HepG2 (cell line): Measurements from ENCODE around the gene USP10. TPM values are rescaled to one million over a fixed set of nuclear protein-coding genes. Genes with fewer than 3 reads are reported as not detected.
A peak's percentile ranks its signal among the peaks of the same experiment; 100 is the strongest.

Experiments used
- ATAC-seq: fragments of 200-7000 bp; cut with Tn5 transposase; 3 replicates; pipeline ENCODE4 v1.9.1; 2020; ENCODE audit warnings: mild to moderate bottlenecking, moderate library complexity
- BruUV-seq: library from RNA; stranded (reverse); fragments of 400-500 nt; replicated peaks from 2 replicates; lab custom pipeline; 2021; lab: Mats Ljungman, UMichigan
- CTCF ChIA-PET: fragments of 300-600 bp; formaldehyde crosslinking; extraction: SDS; loops from one replicate; lab custom pipeline; 2021; ENCODE audit warnings: low total read pairs, inconsistent platforms, low intra/inter-chr PET ratio; lab: Yijun Ruan, JAX
- POLR2A ChIA-PET: fragments of 350-600 bp; sonication (Branson Sonifier 250); formaldehyde crosslinking; loops from one replicate; lab custom pipeline; 2020; ENCODE audit warnings: antibody characterized with exemption, inconsistent platforms; lab: Yijun Ruan, JAX
- DNase-seq: peaks from one replicate; pipeline ENCODE4 v3.0.0-alpha.2; 2015; ENCODE audit warnings: low spot score
- FAIRE-seq: peaks from 3 replicates; lab custom pipeline; 2011; peaks lifted over from hg19 to GRCh38; lab: Jason Lieb, UNC
- H2AFZ ChIP-seq: one replicate; pipeline ENCODE4 v1.6.1; 2011; ENCODE audit warnings: low read length, inconsistent platforms
- H3K27ac ChIP-seq: fragments of 300-600 bp; 3 replicates; pipeline ENCODE4 v1.8.0; 2011; ENCODE audit warnings: mixed run types, mild to moderate bottlenecking, mixed read lengths, low read length, inconsistent platforms; ENCODE audit not compliant: insufficient read depth; ENCODE audit errors: extremely low read length
- H3K27me3 ChIP-seq, 2 experiments: fragments of 200-600 bp in 1 of 2; 2 replicates in 1 of 2; 3 replicates in 1 of 2; pipeline versions ENCODE4 v1.6.0 to v1.8.0; 2011; ENCODE audit warnings: low read length in 2 of 2, mild to moderate bottlenecking in 2 of 2, moderate library complexity in 2 of 2, inconsistent platforms in 1 of 2; ENCODE audit not compliant: insufficient read depth in 2 of 2, control insufficient read depth in 1 of 2
- H3K36me3 ChIP-seq, 2 experiments: fragments of 200-600 bp in 1 of 2; replicated peaks in 1 of 2; 2 replicates in 1 of 2; 3 replicates in 1 of 2; pipeline versions ENCODE4 v1.5.1 to v1.8.0; 2011; ENCODE audit warnings: low read length in 2 of 2, inconsistent platforms in 1 of 2; ENCODE audit not compliant: insufficient read depth in 2 of 2, control insufficient read depth in 1 of 2
- H3K4me1 ChIP-seq: 2 replicates; pipeline ENCODE4 v1.5.1; 2012; ENCODE audit warnings: low read length, inconsistent platforms; ENCODE audit not compliant: insufficient read depth
- H3K4me2 ChIP-seq: 2 replicates; pipeline ENCODE4 v1.6.0; 2011; ENCODE audit warnings: low read depth, low read length, inconsistent platforms
- H3K4me3 ChIP-seq, 3 experiments: fragments of 200-600 bp in 1 of 3; sonication (generic), shearing (Covaris generic) in 1 of 3; replicated peaks in 1 of 3; 2 replicates each; pipeline ENCODE4 v1.5.1; 2011 to 2016; ENCODE audit warnings: low read length in 3 of 3, inconsistent platforms in 2 of 3, low read depth in 2 of 3, mild to moderate bottlenecking in 2 of 3, control low read depth in 1 of 3, mixed read lengths in 1 of 3; ENCODE audit not compliant: insufficient read depth in 1 of 3
- H3K79me2 ChIP-seq: one replicate; pipeline ENCODE4 v1.6.1; 2011; ENCODE audit warnings: low read length, inconsistent platforms; ENCODE audit not compliant: insufficient read depth
- H3K9ac ChIP-seq: 2 replicates; pipeline ENCODE4 v1.6.0; 2011; ENCODE audit warnings: mild to moderate bottlenecking, low read depth, low read length, inconsistent platforms; ENCODE audit not compliant: insufficient read depth
- H3K9me3 ChIP-seq: 2 replicates; pipeline ENCODE4 v1.5.1; 2012; ENCODE audit warnings: mild to moderate bottlenecking, low read length
- H4K20me1 ChIP-seq: 2 replicates; pipeline ENCODE4 v1.6.0; 2011; ENCODE audit warnings: inconsistent platforms, mild to moderate bottlenecking, low read length, moderate library complexity; ENCODE audit not compliant: insufficient read depth
- ARID2 ChIP-seq: sonication (generic); formaldehyde crosslinking; IDR thresholded peaks from 2 replicates; pipeline ENCODE4 v1.8.1; 2022; ENCODE audit warnings: mild to moderate bottlenecking, missing genetic modification reagents, borderline replicate concordance
- CEBPB ChIP-seq: IDR thresholded peaks from 2 replicates; pipeline ENCODE4 v1.6.1; 2011; ENCODE audit warnings: low read depth, low read length, improper control_type of control experiment, borderline replicate concordance
- CEBPG ChIP-seq: IDR thresholded peaks from 2 replicates; pipeline ENCODE4 v1.6.1; 2016
- CREB1 ChIP-seq, 2 experiments: fragments of 450-650 bp in 1 of 2; IDR thresholded peaks; 2 replicates each; pipeline ENCODE4 v1.6.1; 2016 to 2017; ENCODE audit warnings: control low read depth in 1 of 2, mild to moderate bottlenecking in 1 of 2, missing compliant biosample characterization in 1 of 2, missing genetic modification characterization in 1 of 2
- CREM ChIP-seq, 2 experiments: sonication (generic) in 1 of 2; formaldehyde crosslinking in 1 of 2; IDR thresholded peaks; 2 replicates each; pipeline versions ENCODE4 v1.4.0 to v1.6.1; 2016 to 2020; ENCODE audit warnings: antibody characterized with exemption in 1 of 2, mild to moderate bottlenecking in 1 of 2, missing genetic modification reagents in 1 of 2
- ELF1 ChIP-seq: sonication (generic); formaldehyde crosslinking; IDR thresholded peaks from 2 replicates; pipeline ENCODE4 v1.4.0; 2020; ENCODE audit warnings: missing genetic modification reagents
- GABPA ChIP-seq, 2 experiments: IDR thresholded peaks; 2 replicates each; pipeline ENCODE4 v1.6.1; 2011 to 2016; ENCODE audit warnings: low read depth in 2 of 2, low read length in 1 of 2, missing biosample characterization in 1 of 2, missing genetic modification characterization in 1 of 2
- GABPB1 ChIP-seq: IDR thresholded peaks from 2 replicates; pipeline ENCODE4 v1.6.1; 2016; ENCODE audit warnings: mild to moderate bottlenecking, missing genetic modification reagents, moderate library complexity, missing compliant biosample characterization
- KAT8 ChIP-seq: IDR thresholded peaks from 2 replicates; pipeline ENCODE4 v1.6.1; 2016; ENCODE audit warnings: missing genetic modification reagents, missing compliant biosample characterization
- KDM1A ChIP-seq: IDR thresholded peaks from 2 replicates; pipeline ENCODE4 v1.6.1; 2016; ENCODE audit warnings: missing compliant biosample characterization
- MED1 ChIP-seq: sonication (generic); formaldehyde crosslinking; IDR thresholded peaks from 2 replicates; pipeline ENCODE4 v1.4.0; 2020; ENCODE audit warnings: missing genetic modification reagents
- SAP130 ChIP-seq: IDR thresholded peaks from 2 replicates; pipeline ENCODE4 v1.6.1; 2016; ENCODE audit warnings: low read depth
- YEATS4 ChIP-seq: sonication (generic); formaldehyde crosslinking; IDR thresholded peaks from 2 replicates; pipeline ENCODE4 v1.4.0; 2020; ENCODE audit warnings: missing genetic modification reagents, borderline replicate concordance
- ZFP1 ChIP-seq: IDR thresholded peaks from 2 replicates; pipeline ENCODE4 v1.6.1; 2016
- WGBS: methylation state at CpG from one replicate; pipeline ENCODE4 v1.1.6; 2017; ENCODE audit warnings: low lambda C conversion rate; 5-methylcytosine and 5-hydroxymethylcytosine counted together
- in situ Hi-C: cut with HindIII; loops from 2 replicates; pipeline ENCODE4 v1.10.0; 2017; ENCODE audit warnings: low pct_unique_long_range_greater_than_20kb; ENCODE audit not compliant: extremely low pct_ligation_motif_present
- intact Hi-C: fragments of 100-400 bp; cut with micrococcal nuclease; formaldehyde crosslinking; loops from one replicate; pipeline ENCODE4 v1.10.0; 2022; ENCODE audit not compliant: unreplicated experiment
- polyA plus RNA-seq, 8 experiments: library from polyadenylated mRNA; depleted of rRNA in 3 of 8; stranded (reverse) in 7 of 8; unstranded in 1 of 8; fragments of >200 nt; fragmentation: Illumina TruSeq in 4 of 8; extraction: Trizol in 4 of 8; gene quantifications; 2 replicates each; pipeline versions ENCODE4 v1.2.1 to v1.2.3, GENCODE V29; 2011 to 2016; ENCODE audit warnings: low read depth in 4 of 8, missing spikeins in 1 of 8, mixed read lengths in 1 of 8; ENCODE audit not compliant: insufficient read depth in 1 of 8
- total RNA-seq, 5 experiments: library from RNA; depleted of rRNA; stranded (reverse); fragments of >200 nt; fragmentation: Illumina TruSeq; extraction: Trizol; gene quantifications; 2 replicates each; pipeline ENCODE4 v1.2.3, GENCODE V29; 2016; ENCODE audit warnings: low read depth in 1 of 5
- TF ChIP-seq, protein P1 (sequence below): sonication (generic); formaldehyde crosslinking; IDR thresholded peaks from 2 replicates; pipeline ENCODE4 v1.5.1; 2020; ENCODE audit warnings: missing genetic modification reagents, mild to moderate bottlenecking, borderline replicate concordance

The USP10 gene
- total and polyA plus RNA-seq, 2 of the 13 experiments (the other 11 are each of a cell fraction or from before 2014, with no cell fraction given), result 79.1 to 122 TPM

DNA sequence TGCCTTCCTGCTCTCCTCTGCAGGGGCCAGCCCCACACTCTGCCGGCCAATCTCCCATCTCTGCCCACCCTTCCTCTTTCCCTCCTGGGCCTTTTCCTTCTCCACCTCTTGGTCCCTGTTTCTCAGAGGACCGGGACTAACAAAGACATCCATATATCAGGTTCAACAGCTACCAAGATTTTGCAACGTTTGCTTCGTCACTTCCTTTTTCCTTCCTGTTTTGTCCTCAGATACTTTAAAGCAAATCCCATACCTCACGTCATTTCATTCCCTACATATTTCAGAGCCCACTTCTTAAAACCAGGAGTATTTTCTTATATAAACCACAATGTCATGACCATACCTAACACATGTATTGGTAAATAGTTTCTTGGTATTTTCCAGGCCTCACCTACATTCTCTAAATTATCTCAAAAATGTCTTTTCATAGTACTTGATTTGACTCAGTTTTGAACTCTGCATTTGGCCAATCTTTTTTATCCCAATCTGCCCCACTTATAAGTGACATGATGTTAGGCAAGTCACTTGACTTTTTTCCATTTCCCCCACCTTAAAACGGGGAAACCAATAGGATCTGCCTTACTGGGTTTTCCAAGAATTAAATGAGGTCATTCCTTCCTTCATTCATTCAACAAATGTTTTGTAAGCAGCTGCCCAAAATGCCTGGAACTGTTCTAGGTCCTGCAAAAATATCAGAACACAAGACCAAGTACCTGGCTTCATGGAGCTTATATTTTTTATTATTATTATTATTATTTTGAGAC, 7.2 kb upstream of the USP10 start:
- Histone ChIP-seq H3K36me3 (no peaks in the 10 kb centered on the region), H3K79me2 (no peaks in the 10 kb centered on the region), H3K4me3 (peak overlapping the region in 2 of 3 experiments; percentile 8 to 39; a peak in 3 of 6 replicates), H3K9ac (peak overlapping the region; percentile 16; the same call in 1 of the 2 replicates), H3K4me2 (peak overlapping the region; percentile 69), H3K27ac (no peak overlapping the region), H4K20me1 (no peaks in the 10 kb centered on the region), H3K4me1 (peaks cover 34% of the 10 kb centered on the region), H3K9me3 (no peaks in the 10 kb centered on the region), H2AFZ (peak overlapping the region; percentile 74), H3K27me3 (no peaks in the 10 kb centered on the region)
- POLR2A ChIA-PET, result interaction anchor here (0.6 to 1.3 kb wide), 3 partner anchors 8 to 33 kb away, joined by 3 to 10 read pairs (median 3); no protein-coding TSS in a partner anchor
- FAIRE-seq (no peak), ATAC-seq (peak; percentile 36), DNase-seq (peak; percentile 59)
- 22% methylated on average over 6 of the region's 6 CpGs for WGBS
- BruUV-seq, result no TSS peak
- intact Hi-C loops, result no loop called here
- in situ Hi-C loops, result no loop called here
- CTCF ChIA-PET, result no interaction called here
- TF ChIP-seq MED1 (CRISPR knock-in tag), result no peak
- peak; percentile 71 for TF ChIP-seq CREM (IDR thresholded peaks at IDR 0.05)
- no peak for TF ChIP-seq CREM (CRISPR knock-in tag; IDR thresholded peaks at IDR 0.05)
- TF ChIP-seq KAT8, result peak; percentile 25; the same call in 1 of the 2 replicates
- TF ChIP-seq, protein P1, sequence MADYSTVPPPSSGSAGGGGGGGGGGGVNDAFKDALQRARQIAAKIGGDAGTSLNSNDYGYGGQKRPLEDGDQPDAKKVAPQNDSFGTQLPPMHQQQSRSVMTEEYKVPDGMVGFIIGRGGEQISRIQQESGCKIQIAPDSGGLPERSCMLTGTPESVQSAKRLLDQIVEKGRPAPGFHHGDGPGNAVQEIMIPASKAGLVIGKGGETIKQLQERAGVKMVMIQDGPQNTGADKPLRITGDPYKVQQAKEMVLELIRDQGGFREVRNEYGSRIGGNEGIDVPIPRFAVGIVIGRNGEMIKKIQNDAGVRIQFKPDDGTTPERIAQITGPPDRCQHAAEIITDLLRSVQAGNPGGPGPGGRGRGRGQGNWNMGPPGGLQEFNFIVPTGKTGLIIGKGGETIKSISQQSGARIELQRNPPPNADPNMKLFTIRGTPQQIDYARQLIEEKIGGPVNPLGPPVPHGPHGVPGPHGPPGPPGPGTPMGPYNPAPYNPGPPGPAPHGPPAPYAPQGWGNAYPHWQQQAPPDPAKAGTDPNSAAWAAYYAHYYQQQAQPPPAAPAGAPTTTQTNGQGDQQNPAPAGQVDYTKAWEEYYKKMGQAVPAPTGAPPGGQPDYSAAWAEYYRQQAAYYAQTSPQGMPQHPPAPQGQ (CRISPR knock-in tag), result no peak
- 0 out of 2 replicates have a peak, but pooled peaks have one; percentile 10 for TF ChIP-seq YEATS4 (CRISPR knock-in tag)
- TF ChIP-seq CEBPB, result peak; percentile 72; the same call in 1 of the 2 replicates
- no peak for TF ChIP-seq GABPA (IDR thresholded peaks at IDR 0.05; ENCODE audit: low read depth, low read length)
- TF ChIP-seq GABPA (CRISPR knock-in tag; IDR thresholded peaks at IDR 0.05; ENCODE audit: low read depth), result peak; percentile 88
- TF ChIP-seq GABPB1 (CRISPR knock-in tag), result peak; percentile 65
- TF ChIP-seq SAP130 (CRISPR knock-in tag), result peak; percentile 34; the same call in 1 of the 2 replicates
- TF ChIP-seq ZFP1 (CRISPR knock-in tag), result no peak
- no peak for TF ChIP-seq KDM1A (CRISPR knock-in tag)
- no peak for TF ChIP-seq ARID2
- TF ChIP-seq ELF1 (CRISPR knock-in tag), result peak; percentile 43; the same call in 1 of the 2 replicates
- TF ChIP-seq CEBPG, result peak; percentile 65
- TF ChIP-seq CREB1 (IDR thresholded peaks at IDR 0.05), result peak; percentile 70
- peak; percentile 91 for TF ChIP-seq CREB1 (CRISPR knock-in tag; IDR thresholded peaks at IDR 0.05)
